GM12892 (cell line): Measurements from ENCODE around the gene RDH12.

Source experiments
- POLR2A ChIP-seq: IDR thresholded peaks from 2 replicates; pipeline ENCODE4 v1.6.1; 2011; ENCODE audit warnings: low read depth, low read length, control low read depth
- POLR2AphosphoS5 ChIP-seq: IDR thresholded peaks from 2 replicates; pipeline ENCODE4 v1.6.1; 2011; ENCODE audit warnings: low read depth, low read length, control low read depth
- TAF1 ChIP-seq: IDR thresholded peaks from 2 replicates; pipeline ENCODE4 v1.6.1; 2011; ENCODE audit warnings: low read depth, mild to moderate bottlenecking, control low read depth, low read length, borderline replicate concordance

GRCh38 chr14:67705211-67705610 is 3.5 kb downstream of the RDH12 start:
- no peak for TF ChIP-seq POLR2AphosphoS5
- no peak for TF ChIP-seq POLR2A
- no peak for TF ChIP-seq TAF1
